ENCODE measurements around the gene HECW1.
A peak's percentile ranks its signal among the peaks of the same experiment; 100 is the strongest.

Gene HECW1

GRCh38 chr7:43395351-43395750, 282.9 kb downstream of the HECW1 start:
- no peak for TF ChIP-seq POLR2A (IDR thresholded peaks at IDR 0.05; ENCODE audit: low read depth, low read length)
- DNase-seq (ENCODE audit: insufficient read length, low spot score) = no peak
- FAIRE-seq = no peak

DNA sequence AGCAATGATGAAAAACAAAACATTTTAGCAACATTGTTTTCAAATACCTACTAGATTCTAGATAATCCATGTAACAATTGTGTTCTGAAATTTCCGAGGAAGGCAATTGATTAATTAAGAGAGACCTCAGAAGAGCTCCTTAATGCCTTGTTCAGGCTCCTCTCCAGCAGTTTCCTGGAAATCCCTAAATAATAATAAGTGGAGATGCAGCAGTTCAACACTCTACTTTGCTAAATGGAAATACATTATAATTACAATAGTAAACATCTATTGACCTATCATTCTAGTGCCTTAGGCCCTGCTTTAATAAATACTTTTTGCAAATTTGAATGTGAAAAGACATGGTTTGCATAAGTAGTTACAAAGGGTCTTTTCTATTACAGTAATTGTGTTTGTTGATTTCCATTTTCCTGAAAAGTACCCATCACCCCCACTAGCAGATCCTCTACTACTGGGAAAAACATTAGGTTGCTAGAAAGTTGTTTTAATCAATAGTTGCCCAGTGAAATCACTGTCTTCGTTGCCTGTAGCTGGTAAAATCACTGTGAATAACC, 283.8 kb downstream of the HECW1 start:
- FAIRE-seq (no peak), DNase-seq (ENCODE audit: insufficient read length, low spot score) (no peak)
- TF ChIP-seq POLR2A (IDR thresholded peaks at IDR 0.05; ENCODE audit: low read depth, low read length) = no peak

- FAIRE-seq (no peak), DNase-seq (ENCODE audit: insufficient read length, low spot score) (no peak)
- no peak for TF ChIP-seq POLR2A (IDR thresholded peaks at IDR 0.05; ENCODE audit: low read depth, low read length)
Measured at GRCh38 chr7:43398831-43399230, 286.4 kb downstream of the HECW1 start.

- TF ChIP-seq POLR2A (IDR thresholded peaks at IDR 0.05; ENCODE audit: low read depth, low read length) = no peak
- FAIRE-seq (peak; percentile 11), DNase-seq (ENCODE audit: insufficient read length, low spot score) (no peak)
Measured at GRCh38 chr7:43405948-43406347, 293.5 kb downstream of the HECW1 start.

GRCh38 chr7:43406961-43407360, 294.5 kb downstream of the HECW1 start:
- no peak for TF ChIP-seq POLR2A (IDR thresholded peaks at IDR 0.05; ENCODE audit: low read depth, low read length)
- FAIRE-seq (no peak), DNase-seq (ENCODE audit: insufficient read length, low spot score) (no peak)

DNA sequence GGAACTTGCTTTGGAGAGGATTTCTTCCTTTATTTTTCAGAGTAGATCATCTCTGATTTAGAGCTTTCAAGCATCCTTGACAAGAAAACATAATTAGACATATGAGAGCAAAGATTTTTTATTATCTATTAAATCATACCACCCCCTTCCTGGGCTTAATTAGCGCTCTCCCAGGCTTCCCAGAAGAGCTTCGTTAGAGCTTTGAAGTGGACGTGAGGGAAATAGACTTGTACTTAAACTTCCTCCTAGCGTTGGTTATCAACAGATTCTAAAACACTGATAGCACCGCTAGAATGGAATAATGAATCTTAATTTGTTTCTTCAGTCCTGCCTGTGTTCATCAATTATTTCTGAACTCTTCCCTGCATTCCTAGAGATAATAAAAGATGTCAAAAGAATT, 296.5 kb downstream of the HECW1 start:
- DNase-seq (ENCODE audit: insufficient read length, low spot score) (no peak), FAIRE-seq (no peak)
- TF ChIP-seq POLR2A (IDR thresholded peaks at IDR 0.05; ENCODE audit: low read depth, low read length) = no peak

DNA sequence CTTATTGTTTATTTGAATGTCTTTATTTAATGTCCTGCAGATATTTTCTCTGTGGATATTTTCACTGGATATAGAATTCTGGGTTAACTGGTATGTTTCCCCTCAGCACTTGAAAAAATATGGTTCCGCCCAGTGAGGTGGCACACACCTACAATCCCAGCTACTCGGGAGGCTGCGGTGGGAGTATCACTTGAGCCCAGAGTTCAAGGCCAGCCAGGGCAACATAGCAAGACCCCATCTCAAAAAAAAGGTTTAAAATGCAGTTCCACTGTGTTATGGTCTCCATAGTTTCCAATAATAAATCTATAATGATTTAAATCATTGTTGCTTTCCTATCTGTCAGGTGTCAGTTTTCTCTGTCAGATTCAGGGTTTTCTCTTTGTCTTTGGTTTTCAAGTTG, 305.0 kb downstream of the HECW1 start:
- TF ChIP-seq POLR2A (IDR thresholded peaks at IDR 0.05; ENCODE audit: low read depth, low read length) = no peak
- FAIRE-seq (no peak), DNase-seq (ENCODE audit: insufficient read length, low spot score) (no peak)

DNA sequence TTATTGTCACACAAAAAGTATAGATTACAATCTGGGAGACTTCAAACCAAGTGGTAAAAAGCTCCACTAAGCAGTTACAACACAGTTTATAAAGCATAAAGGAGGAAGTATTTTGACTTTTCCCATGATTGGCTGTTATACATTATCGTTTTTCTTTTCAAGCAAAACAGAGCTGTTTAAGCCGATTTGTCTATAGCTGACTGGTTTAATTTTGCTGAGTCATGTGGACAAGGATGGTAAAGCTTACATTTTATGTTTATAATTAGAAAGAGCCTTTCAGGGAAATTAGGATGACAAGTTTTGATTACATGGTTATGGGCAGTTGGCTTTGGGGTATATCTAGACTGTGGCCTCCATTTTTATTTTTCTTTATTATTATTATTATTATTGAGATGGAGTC, 318.0 kb downstream of the HECW1 start:
- no peak for TF ChIP-seq POLR2A (IDR thresholded peaks at IDR 0.05; ENCODE audit: low read depth, low read length)
- DNase-seq (ENCODE audit: insufficient read length, low spot score) (no peak), FAIRE-seq (no peak)

DNA sequence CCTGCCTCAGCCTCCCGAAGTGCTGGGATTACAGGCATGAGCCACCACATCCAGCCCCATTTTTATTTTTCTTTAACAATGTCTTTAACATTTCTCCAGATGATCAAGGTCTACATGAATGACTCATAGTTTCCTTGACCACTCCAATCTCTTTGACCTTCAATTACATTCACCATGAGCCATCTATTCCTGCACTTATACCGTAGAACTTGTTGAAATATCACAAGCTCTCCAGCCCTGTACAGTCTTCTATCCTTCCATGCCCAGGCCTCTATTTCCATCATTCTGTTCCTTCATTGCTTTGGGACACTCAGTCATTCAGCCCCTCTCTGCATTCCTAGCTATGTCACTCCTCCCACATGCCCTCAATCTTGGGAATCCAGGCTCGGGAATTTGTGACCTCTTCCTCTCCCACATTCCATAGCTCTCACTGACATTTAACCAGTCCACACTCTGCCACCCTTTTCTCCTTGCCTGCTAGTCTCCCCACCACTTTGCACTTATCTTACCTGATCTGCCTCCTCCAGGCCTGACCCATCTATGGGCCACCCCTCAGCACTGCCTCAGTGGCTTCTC, 318.7 kb downstream of the HECW1 start:
- TF ChIP-seq POLR2A (IDR thresholded peaks at IDR 0.05; ENCODE audit: low read depth, low read length) = no peak
- no peak for FAIRE-seq
- peak; percentile 52 for DNase-seq (ENCODE audit: insufficient read length, low spot score)

GRCh38 chr7:43433639-43434038, 321.2 kb downstream of the HECW1 start:
- TF ChIP-seq POLR2A (IDR thresholded peaks at IDR 0.05; ENCODE audit: low read depth, low read length) = no peak
- no peak for DNase-seq (ENCODE audit: insufficient read length, low spot score)
- FAIRE-seq = no peak

- no peak for TF ChIP-seq POLR2A (IDR thresholded peaks at IDR 0.05; ENCODE audit: low read depth, low read length)
- DNase-seq (ENCODE audit: insufficient read length, low spot score) (no peak), FAIRE-seq (no peak)
Measured at GRCh38 chr7:43437001-43437400, 324.6 kb downstream of the HECW1 start.

- DNase-seq (ENCODE audit: insufficient read length, low spot score) (no peak), FAIRE-seq (no peak)
- no peak for TF ChIP-seq POLR2A (IDR thresholded peaks at IDR 0.05; ENCODE audit: low read depth, low read length)
Measured at GRCh38 chr7:43438897-43439479, 326.5 kb downstream of the HECW1 start.

DNA sequence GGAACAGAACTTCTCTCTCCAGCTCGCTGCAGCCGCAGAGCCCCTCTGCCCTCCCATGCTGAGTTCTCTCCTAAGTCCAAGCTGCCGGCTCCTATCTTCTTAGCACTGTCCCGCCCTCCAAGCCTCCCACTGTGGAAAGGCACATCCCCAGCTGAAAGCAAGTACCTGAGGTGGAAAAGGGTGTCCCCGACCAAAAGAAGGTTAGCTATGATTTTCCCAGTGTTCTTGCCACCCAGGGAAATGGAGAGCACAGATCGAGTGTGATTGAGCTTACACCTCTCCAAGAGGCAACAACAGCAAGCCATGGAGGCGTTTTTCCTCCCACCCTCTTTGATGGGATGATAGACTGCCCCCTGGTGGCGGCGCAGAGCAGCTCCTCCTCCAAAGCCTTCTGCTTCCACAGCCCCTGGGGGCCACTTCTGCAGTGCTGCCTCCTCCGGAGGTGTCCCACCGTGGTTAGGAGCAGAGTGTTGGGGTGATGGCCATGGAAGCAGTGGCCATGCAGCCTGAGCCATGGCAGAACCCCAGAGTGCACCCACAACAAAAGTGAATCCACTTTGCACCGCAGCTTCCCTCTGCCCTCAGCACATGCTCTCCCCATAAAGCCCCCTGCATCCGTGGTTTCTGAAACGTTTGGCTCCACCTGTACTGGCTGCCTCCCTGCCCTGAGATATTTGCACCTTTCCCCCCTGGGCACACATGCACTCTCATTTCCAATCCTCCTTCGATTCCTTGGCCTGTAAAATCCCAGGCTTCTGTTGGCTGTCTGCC, 327.4 kb downstream of the HECW1 start:
- TF ChIP-seq POLR2A (IDR thresholded peaks at IDR 0.05; ENCODE audit: low read depth, low read length) = no peak
- peak; percentile 91 for DNase-seq (ENCODE audit: insufficient read length, low spot score)
- FAIRE-seq = peak; percentile 15

- FAIRE-seq (no peak), DNase-seq (ENCODE audit: insufficient read length, low spot score) (no peak)
- no peak for TF ChIP-seq POLR2A (IDR thresholded peaks at IDR 0.05; ENCODE audit: low read depth, low read length)
Measured at GRCh38 chr7:43441231-43442130, 329.0 kb downstream of the HECW1 start.

Data from H54 (cell line).